Umbilical cord (tissue), 2 donors: ENCODE results near the gene PCCA. TPM values are rescaled to one million over a fixed set of nuclear protein-coding genes. Genes with fewer than 3 reads are reported as not detected.
A peak's percentile ranks its signal among the peaks of the same experiment; 100 is the strongest.
"Not testable (repeated sequence)": the region's sequence is repeated elsewhere in the genome, so short reads cannot be mapped to it uniquely, and the experiment has no call there.

Experiments
- DNase-seq: peaks from one replicate; pipeline ENCODE4 v3.0.0-alpha.2; 2015; ENCODE audit warnings: low spot score
- total RNA-seq: library from RNA; depleted of rRNA; stranded (reverse); fragments of >200 nt; gene quantifications from one replicate; pipeline ENCODE4 v1.2.3, GENCODE V29; 2014; ENCODE audit warnings: low replicate concordance; ENCODE audit not compliant: insufficient read depth

Gene PCCA
- total RNA-seq, 1 donor from 2014 or later, result 70.3 TPM

- no peak for DNase-seq
These were observed 51.5 kb downstream of the PCCA start for GRCh38 chr13:100140441-100140840.

GRCh38 chr13:100141461-100141961 lies 52.6 kb downstream of the PCCA start:
- not testable (repeated sequence) for DNase-seq

- DNase-seq, result no peak
These were observed 57.6 kb downstream of the PCCA start for GRCh38 chr13:100146534-100146933.

- DNase-seq, result no peak
These were observed 58.9 kb downstream of the PCCA start for GRCh38 chr13:100147825-100148224.

GRCh38 chr13:100148422-100148821 lies 59.5 kb downstream of the PCCA start:
- DNase-seq, result no peak

GRCh38 chr13:100149389-100149788 lies 60.5 kb downstream of the PCCA start:
- no peak for DNase-seq

GRCh38 chr13:100150711-100151110 lies 61.8 kb downstream of the PCCA start:
- DNase-seq, result not testable (repeated sequence)

GRCh38 chr13:100154842-100155416 lies 66.0 kb downstream of the PCCA start:
- DNase-seq, result no peak

GRCh38 chr13:100156788-100157187 lies 67.9 kb downstream of the PCCA start:
- no peak for DNase-seq

GRCh38 chr13:100158569-100158968 lies 69.7 kb downstream of the PCCA start:
- DNase-seq, result no peak

GRCh38 chr13:100159584-100159983 lies 70.7 kb downstream of the PCCA start:
- no peak for DNase-seq

- no peak for DNase-seq
These were observed 71.6 kb downstream of the PCCA start for GRCh38 chr13:100160450-100160849.

- no peak for DNase-seq
These were observed 74.5 kb downstream of the PCCA start for GRCh38 chr13:100163375-100163774.

GRCh38 chr13:100173203-100173602 lies 84.3 kb downstream of the PCCA start:
- no peak for DNase-seq

- DNase-seq, result not testable (repeated sequence)
These were observed 85.6 kb downstream of the PCCA start for GRCh38 chr13:100174455-100174854.

GRCh38 chr13:100175078-100175802 lies 86.3 kb downstream of the PCCA start:
- DNase-seq, result no peak

- DNase-seq, result no peak
These were observed 86.9 kb downstream of the PCCA start for GRCh38 chr13:100175803-100176182.

- DNase-seq, result peak; percentile 10
These were observed 88.0 kb downstream of the PCCA start for GRCh38 chr13:100176801-100177400.

- DNase-seq, result no peak
These were observed 89.4 kb downstream of the PCCA start for GRCh38 chr13:100178309-100178708.

- no peak for DNase-seq
These were observed 90.4 kb downstream of the PCCA start for GRCh38 chr13:100179276-100179675.

- DNase-seq, result no peak
These were observed 94.1 kb downstream of the PCCA start for GRCh38 chr13:100182900-100183490.

- DNase-seq, result no peak
These were observed 95.2 kb downstream of the PCCA start for GRCh38 chr13:100184095-100184494.
